Fibroblast of lung (primary cell): ENCODE data around the gene TMC6. TPM values are rescaled to one million over a fixed set of nuclear protein-coding genes. Genes with fewer than 3 reads are reported as not detected.
A peak's percentile ranks its signal among the peaks of the same experiment; 100 is the strongest.
"Not testable (repeated sequence)": the region's sequence is repeated elsewhere in the genome, so short reads cannot be mapped to it uniquely, and the experiment has no call there.

Experiments used
- DNase-seq, 2 donors: peaks; one replicate each; pipeline versions ENCODE4 v3.0.0 to v3.0.0-alpha.2; 2010; ENCODE audit warnings: low read depth in 2 of 2
- H2AFZ ChIP-seq: 2 replicates; pipeline ENCODE4 v1.5.1; 2012; ENCODE audit warnings: low read length, control low read depth, inconsistent platforms
- H3K27ac ChIP-seq: 2 replicates; pipeline ENCODE4 v1.5.1; 2011; ENCODE audit warnings: low read length, control low read depth; ENCODE audit not compliant: insufficient read depth
- H3K27me3 ChIP-seq: 2 replicates; pipeline ENCODE4 v1.5.1; 2011; ENCODE audit warnings: mild to moderate bottlenecking, low read length; ENCODE audit not compliant: control insufficient read depth, insufficient read depth
- H3K36me3 ChIP-seq: 2 replicates; pipeline ENCODE4 v1.5.1; 2011; ENCODE audit warnings: low read length; ENCODE audit not compliant: control insufficient read depth, insufficient read depth
- H3K4me1 ChIP-seq: 2 replicates; pipeline ENCODE4 v1.5.1; 2011; ENCODE audit warnings: low read length; ENCODE audit not compliant: control insufficient read depth, insufficient read depth; ENCODE audit errors: extremely low read depth
- H3K4me2 ChIP-seq: 2 replicates; pipeline ENCODE4 v1.5.1; 2011; ENCODE audit warnings: low read length, control low read depth; ENCODE audit not compliant: insufficient read depth; ENCODE audit errors: extremely low read depth
- H3K4me3 ChIP-seq, 4 experiments: fragments of 200-600 bp in 1 of 4; sonication (generic) in 1 of 4; replicated peaks in 1 of 4; 2 replicates each; pipeline ENCODE4 v1.5.1; 2011 to 2016; ENCODE audit warnings: low read length in 4 of 4, low read depth in 3 of 4, mild to moderate bottlenecking in 3 of 4, control low read depth in 2 of 4, inconsistent platforms in 1 of 4, mixed read lengths in 1 of 4; ENCODE audit not compliant: insufficient read depth in 1 of 4; ENCODE audit errors: control extremely low read depth in 1 of 4
- H3K79me2 ChIP-seq: 2 replicates; pipeline ENCODE4 v1.5.1; 2012; ENCODE audit warnings: mild to moderate bottlenecking, low read length, inconsistent platforms; ENCODE audit not compliant: control insufficient read depth, insufficient read depth
- H3K9ac ChIP-seq: 2 replicates; pipeline ENCODE4 v1.5.1; 2011; ENCODE audit warnings: mild to moderate bottlenecking, low read length, control low read depth; ENCODE audit not compliant: insufficient read depth
- H3K9me3 ChIP-seq: 2 replicates; pipeline ENCODE4 v1.5.1; 2012; ENCODE audit warnings: low read depth, low read length; ENCODE audit not compliant: control insufficient read depth, insufficient read depth
- H4K20me1 ChIP-seq: 2 replicates; pipeline ENCODE4 v1.5.1; 2011; ENCODE audit warnings: low read length; ENCODE audit not compliant: control insufficient read depth, insufficient read depth; ENCODE audit errors: extremely low read depth
- CTCF ChIP-seq, 2 donors: IDR thresholded peaks in 1 of 2; conservative IDR thresholded peaks in 1 of 2; 1 replicate in 1 of 2; 2 replicates in 1 of 2; pipeline ENCODE4 v1.5.1; 2011 to 2012; ENCODE audit warnings: low read length in 2 of 2, control low read depth in 1 of 2, inconsistent platforms in 1 of 2, low read depth in 1 of 2, mild to moderate bottlenecking in 1 of 2
- EZH2 ChIP-seq: IDR thresholded peaks from 2 replicates; pipeline ENCODE4 v1.5.1; 2012; ENCODE audit warnings: low read length, control low read depth, mild to moderate bottlenecking; ENCODE audit errors: missing control alignments
- polyA plus RNA-seq, 2 donors: library from polyadenylated mRNA; depleted of rRNA in 1 of 2; stranded (reverse) in 1 of 2; unstranded in 1 of 2; fragments of >200 nt; gene quantifications; 2 replicates each; pipeline ENCODE4 v1.2.1, GENCODE V29; 2011 to 2012; ENCODE audit warnings: missing spikeins in 1 of 2
- total RNA-seq: library from RNA; depleted of rRNA; stranded (reverse); fragments of >200 nt; gene quantifications from 2 replicates; pipeline ENCODE4 v1.2.1, GENCODE V29; 2014

The TMC6 gene
- total and polyA plus RNA-seq, 2 donors (not counting 1 experiment from before 2014, with no cell fraction given): 0.17 to 1.3 TPM

GRCh38 chr17:78173097-78173715, 44.7 kb upstream of the TMC6 start:
- Histone ChIP-seq H3K27ac (no peak overlapping the region), H3K9me3 (no peaks in the 10 kb centered on the region), H3K4me2 (peak overlapping the region; percentile 15), H3K36me3 (peaks cover 3% of the 10 kb centered on the region), H2AFZ (no peak overlapping the region), H3K9ac (no peak overlapping the region), H3K4me1 (peaks cover 8% of the 10 kb centered on the region), H3K4me3 (no peak overlapping the region), H4K20me1 (no peaks in the 10 kb centered on the region), H3K27me3 (no peaks in the 10 kb centered on the region), H3K79me2 (no peaks in the 10 kb centered on the region)
- no peak for DNase-seq
- TF ChIP-seq EZH2 (no peak), CTCF (conservative IDR thresholded peaks at IDR 0.05 in 1 of 2, IDR thresholded peaks at IDR 0.05 in 1 of 2; ENCODE audit: low read depth in 1 of 2, low read length in 2 of 2) (no peak)

DNA sequence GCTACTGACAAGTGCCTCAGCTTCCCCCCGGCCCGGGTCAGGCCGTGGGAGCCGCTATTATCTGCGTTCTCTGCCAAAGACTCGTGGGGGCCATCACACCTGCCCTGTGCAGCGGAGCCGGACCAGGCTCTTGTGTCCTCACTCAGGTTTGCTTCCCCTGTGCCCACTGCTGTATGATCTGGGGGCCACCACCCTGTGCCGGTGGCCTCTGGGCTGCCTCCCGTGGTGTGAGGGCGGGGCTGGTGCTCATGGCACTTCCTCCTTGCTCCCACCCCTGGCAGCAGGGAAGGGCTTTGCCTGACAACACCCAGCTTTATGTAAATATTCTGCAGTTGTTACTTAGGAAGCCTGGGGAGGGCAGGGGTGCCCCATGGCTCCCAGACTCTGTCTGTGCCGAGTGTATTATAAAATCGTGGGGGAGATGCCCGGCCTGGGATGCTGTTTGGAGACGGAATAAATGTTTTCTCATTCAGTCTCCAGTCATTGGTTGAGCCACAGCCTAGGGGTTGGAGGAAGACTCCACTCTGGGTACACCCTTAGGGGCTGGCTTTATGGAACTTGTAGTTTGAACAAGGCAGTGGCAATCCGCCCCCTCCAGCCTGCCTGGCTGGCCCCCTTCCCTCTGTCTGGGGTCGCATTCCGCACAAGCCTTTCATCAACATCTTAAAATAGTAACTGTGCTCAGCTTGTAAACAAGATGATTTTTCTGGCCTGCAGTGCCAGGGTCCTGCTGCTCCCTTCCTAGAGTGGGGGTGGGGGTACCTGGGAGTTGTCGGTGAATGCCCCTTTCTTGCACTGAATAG, 43.9 kb upstream of the TMC6 start:
- Histone ChIP-seq H3K79me2 (no peaks in the 10 kb centered on the region), H3K9me3 (no peaks in the 10 kb centered on the region), H3K4me1 (peaks cover 8% of the 10 kb centered on the region), H4K20me1 (no peaks in the 10 kb centered on the region), H3K9ac (no peak overlapping the region), H3K4me2 (peak overlapping the region; percentile 15), H3K4me3 (no peak overlapping the region), H3K27me3 (no peaks in the 10 kb centered on the region), H3K36me3 (peaks cover 3% of the 10 kb centered on the region), H3K27ac (no peak overlapping the region), H2AFZ (no peak overlapping the region)
- no peak for DNase-seq
- TF ChIP-seq CTCF (conservative IDR thresholded peaks at IDR 0.05 in 1 of 2, IDR thresholded peaks at IDR 0.05 in 1 of 2; ENCODE audit: low read depth in 1 of 2, low read length in 2 of 2) (no peak), EZH2 (no peak)

- H3K27ac ChIP-seq, H2AFZ ChIP-seq, H3K36me3 ChIP-seq, H3K79me2 ChIP-seq, H3K4me3 ChIP-seq, H3K9ac ChIP-seq, H3K27me3 ChIP-seq, H3K9me3 ChIP-seq, H3K4me2 ChIP-seq, H4K20me1 ChIP-seq, DNase-seq, H3K4me1 ChIP-seq: not testable (repeated sequence)
These were observed 43.2 kb upstream of the TMC6 start for GRCh38 chr17:78171591-78172248.
